T-helper 1 cell treated with Interleukin-12 subunit alpha and Interleukin-12 subunit beta and Interleukin-4 antibody, amounts not matched to agents 30 μg/mL and 1 μg/mL, for 36 hours (primary cell): ENCODE results near the gene ATP6V1G3.
"Not testable (repeated sequence)": the region's sequence is repeated elsewhere in the genome, so short reads cannot be mapped to it uniquely, and the experiment has no call there.

Experiments
- H3K27ac Mint-ChIP-seq: one replicate; pipeline ENCODE4 v1.8.0; 2021; ENCODE audit warnings: mild to moderate bottlenecking, mixed read lengths
- H3K27me3 Mint-ChIP-seq: one replicate; pipeline ENCODE4 v1.8.0; 2021; ENCODE audit warnings: low read depth, mixed read lengths
- H3K36me3 Mint-ChIP-seq: one replicate; pipeline ENCODE4 v1.8.0; 2021; ENCODE audit warnings: low read depth, mixed read lengths
- H3K4me1 Mint-ChIP-seq: one replicate; pipeline ENCODE4 v1.8.0; 2021; ENCODE audit warnings: low read depth, mixed read lengths
- H3K4me3 Mint-ChIP-seq: one replicate; pipeline ENCODE4 v1.8.0; 2021; ENCODE audit warnings: mild to moderate bottlenecking, moderate library complexity, mixed read lengths
- H3K9me3 Mint-ChIP-seq: one replicate; pipeline ENCODE4 v1.8.0; 2021; ENCODE audit warnings: mixed read lengths

ATP6V1G3 gene

GRCh38 chr1:198529414-198529813 lies 11.1 kb downstream of the ATP6V1G3 start:
- H3K9me3 Mint-ChIP-seq, result peaks cover 9% of the 10 kb centered on the region
- no peak overlapping the region for H3K27ac Mint-ChIP-seq
- peaks cover 25% of the 10 kb centered on the region for H3K4me1 Mint-ChIP-seq
- no peaks in the 10 kb centered on the region for H3K27me3 Mint-ChIP-seq
- H3K4me3 Mint-ChIP-seq, result no peak overlapping the region
- peaks cover 5% of the 10 kb centered on the region for H3K36me3 Mint-ChIP-seq

GRCh38 chr1:198528364-198528763 lies 12.1 kb downstream of the ATP6V1G3 start:
- H3K36me3 Mint-ChIP-seq, result peaks cover 5% of the 10 kb centered on the region
- no peak overlapping the region for H3K27ac Mint-ChIP-seq
- no peaks in the 10 kb centered on the region for H3K27me3 Mint-ChIP-seq
- H3K9me3 Mint-ChIP-seq, result peaks cover 3% of the 10 kb centered on the region
- H3K4me3 Mint-ChIP-seq, result no peak overlapping the region
- H3K4me1 Mint-ChIP-seq, result peaks cover 25% of the 10 kb centered on the region

DNA sequence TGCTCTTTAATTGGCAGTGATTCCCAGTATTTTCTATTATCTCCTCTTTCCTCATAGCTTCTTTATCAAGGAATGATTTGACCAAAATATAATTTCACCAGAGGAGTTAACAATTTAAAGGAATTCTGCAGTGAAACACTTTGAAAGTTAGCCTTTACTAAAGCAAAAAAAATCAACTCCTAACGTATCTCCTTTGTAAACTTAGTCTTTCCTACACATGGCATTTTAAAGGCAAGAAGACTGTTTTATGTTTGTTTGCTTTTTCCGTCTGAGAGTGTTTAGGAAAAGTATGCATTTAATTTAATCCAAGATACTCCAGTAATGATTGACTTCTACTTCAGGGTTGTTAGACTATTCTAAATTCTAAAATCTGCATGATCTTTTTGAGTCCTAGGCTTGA lies 15.9 kb downstream of the ATP6V1G3 start:
- peak overlapping the region; percentile 70 for H3K27ac Mint-ChIP-seq
- no peaks in the 10 kb centered on the region for H3K36me3 Mint-ChIP-seq
- H3K4me1 Mint-ChIP-seq, result peaks cover 47% of the 10 kb centered on the region
- H3K27me3 Mint-ChIP-seq, result no peaks in the 10 kb centered on the region
- peak overlapping the region; percentile 71 for H3K4me3 Mint-ChIP-seq
- H3K9me3 Mint-ChIP-seq, result no peaks in the 10 kb centered on the region

DNA sequence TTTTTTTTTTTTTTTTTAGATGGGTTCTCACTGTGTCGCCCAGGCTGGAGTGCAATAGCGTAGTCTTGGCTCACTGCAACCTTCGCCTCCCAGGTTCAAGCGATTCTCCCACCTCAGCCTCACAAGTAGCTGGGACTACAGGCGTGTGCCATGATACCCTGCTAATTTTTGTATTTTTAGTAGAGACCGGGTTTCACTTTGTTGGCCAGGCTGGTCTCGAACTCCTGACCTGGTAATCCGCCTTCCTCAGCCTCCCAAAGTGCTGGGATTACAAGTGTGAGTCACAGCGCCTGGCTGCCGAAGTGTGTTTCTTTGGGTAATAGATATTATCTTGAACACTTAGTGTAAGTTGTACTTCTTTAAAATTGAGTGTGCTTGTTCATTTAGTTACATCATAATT lies 16.4 kb downstream of the ATP6V1G3 start:
- peaks cover 51% of the 10 kb centered on the region for H3K4me1 Mint-ChIP-seq
- peak overlapping the region; percentile 71 for H3K4me3 Mint-ChIP-seq
- H3K36me3 Mint-ChIP-seq, H3K9me3 Mint-ChIP-seq, H3K27me3 Mint-ChIP-seq: not testable (repeated sequence)
- H3K27ac Mint-ChIP-seq, result peak overlapping the region; percentile 70

- Mint-ChIP-seq H3K9me3 (no peaks in the 10 kb centered on the region), H3K27me3 (no peaks in the 10 kb centered on the region), H3K4me3 (peak overlapping the region; percentile 71), H3K4me1 (peaks cover 57% of the 10 kb centered on the region), H3K27ac (peak overlapping the region; percentile 73), H3K36me3 (no peaks in the 10 kb centered on the region)
Measured at GRCh38 chr1:198523182-198523950, 17.1 kb downstream of the ATP6V1G3 start.

GRCh38 chr1:198520524-198521254 lies 19.8 kb downstream of the ATP6V1G3 start:
- H3K36me3 Mint-ChIP-seq, result no peaks in the 10 kb centered on the region
- peak overlapping the region; percentile 43 for H3K4me3 Mint-ChIP-seq
- H3K9me3 Mint-ChIP-seq, result no peaks in the 10 kb centered on the region
- peak overlapping the region; percentile 19 for H3K27ac Mint-ChIP-seq
- H3K27me3 Mint-ChIP-seq, result no peaks in the 10 kb centered on the region
- peaks cover 50% of the 10 kb centered on the region for H3K4me1 Mint-ChIP-seq

DNA sequence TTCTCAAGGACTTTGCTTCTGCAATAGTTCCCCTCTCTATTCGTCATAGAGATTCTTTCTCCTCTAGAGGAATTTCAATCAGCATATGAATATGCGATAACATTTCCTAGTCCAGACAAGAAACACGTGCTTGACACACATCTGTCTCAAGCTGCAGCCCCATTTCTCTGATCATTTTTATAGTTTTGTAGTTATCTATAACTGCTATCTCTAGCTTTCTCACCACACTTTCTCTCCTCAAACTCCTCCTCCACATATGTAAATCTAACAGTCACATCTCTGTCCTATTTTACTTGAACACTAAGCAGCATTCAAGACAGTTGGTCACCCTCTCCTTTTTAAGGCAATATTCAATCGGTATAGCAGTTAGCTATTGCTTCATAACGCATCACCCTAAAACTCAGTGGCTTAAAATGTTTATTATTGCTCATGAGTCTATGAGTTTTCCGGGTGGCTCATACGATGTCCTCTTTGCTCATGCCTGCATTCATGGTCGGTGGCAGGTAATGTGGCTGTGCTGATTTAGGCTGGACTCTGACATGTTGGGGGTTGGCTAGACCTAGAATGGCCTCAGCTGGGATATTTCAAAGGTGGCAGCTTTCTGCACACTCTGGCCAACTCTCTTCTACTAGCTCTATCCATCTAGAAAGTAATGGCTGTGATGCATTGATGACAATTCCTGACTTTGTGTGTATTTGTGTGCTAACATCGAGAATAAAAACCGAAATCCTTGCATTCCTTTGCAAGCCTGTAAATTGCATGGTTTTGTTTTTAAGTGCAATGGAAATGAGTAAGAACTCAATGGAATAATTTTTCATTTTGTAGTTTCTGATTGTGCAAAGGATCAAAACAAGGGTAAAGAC lies 20.6 kb downstream of the ATP6V1G3 start:
- no peaks in the 10 kb centered on the region for H3K27me3 Mint-ChIP-seq
- H3K36me3 Mint-ChIP-seq, result no peaks in the 10 kb centered on the region
- peaks cover 50% of the 10 kb centered on the region for H3K4me1 Mint-ChIP-seq
- H3K4me3 Mint-ChIP-seq, result peak overlapping the region; percentile 43
- H3K27ac Mint-ChIP-seq, result peak overlapping the region; percentile 19
- H3K9me3 Mint-ChIP-seq, result no peaks in the 10 kb centered on the region

DNA sequence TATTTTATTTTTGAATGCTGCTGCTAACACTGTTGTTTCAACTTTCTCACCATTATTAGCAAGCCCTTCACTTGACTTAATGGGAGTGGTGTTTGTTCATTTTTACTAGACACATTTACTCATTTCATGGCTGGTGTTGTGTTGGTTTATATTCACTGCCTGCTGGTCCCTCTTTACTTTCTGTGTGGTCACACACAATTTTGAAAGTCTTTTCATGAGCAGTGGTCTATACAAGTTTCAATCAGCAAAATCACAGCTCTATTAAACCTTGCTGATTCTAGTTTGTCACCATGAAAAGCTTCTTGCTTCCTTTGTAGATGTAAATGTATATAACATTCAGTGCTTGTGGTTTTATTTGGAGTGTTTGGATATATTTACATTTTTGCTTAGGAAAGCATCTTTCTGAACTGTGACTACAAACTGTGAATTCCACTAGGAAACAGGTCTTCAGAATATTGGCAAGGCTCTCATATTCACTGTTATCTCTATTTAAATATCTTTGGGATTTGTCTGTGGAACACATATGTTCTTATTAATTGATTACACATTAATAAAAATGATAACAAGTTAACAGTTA lies 22.8 kb downstream of the ATP6V1G3 start:
- no peaks in the 10 kb centered on the region for H3K9me3 Mint-ChIP-seq
- H3K36me3 Mint-ChIP-seq, result no peaks in the 10 kb centered on the region
- no peak overlapping the region for H3K27ac Mint-ChIP-seq
- no peak overlapping the region for H3K4me3 Mint-ChIP-seq
- H3K27me3 Mint-ChIP-seq, result no peaks in the 10 kb centered on the region
- peaks cover 33% of the 10 kb centered on the region for H3K4me1 Mint-ChIP-seq

GRCh38 chr1:198500096-198500495 lies 40.4 kb downstream of the ATP6V1G3 start:
- H3K27ac Mint-ChIP-seq, result no peak overlapping the region
- peaks cover 6% of the 10 kb centered on the region for H3K4me1 Mint-ChIP-seq
- no peak overlapping the region for H3K4me3 Mint-ChIP-seq
- H3K36me3 Mint-ChIP-seq, result no peaks in the 10 kb centered on the region
- no peaks in the 10 kb centered on the region for H3K27me3 Mint-ChIP-seq
- peaks cover 21% of the 10 kb centered on the region for H3K9me3 Mint-ChIP-seq

GRCh38 chr1:198499588-198499987 lies 40.9 kb downstream of the ATP6V1G3 start:
- Mint-ChIP-seq H3K27me3 (no peaks in the 10 kb centered on the region), H3K9me3 (peaks cover 19% of the 10 kb centered on the region), H3K36me3 (no peaks in the 10 kb centered on the region), H3K4me1 (peaks cover 6% of the 10 kb centered on the region), H3K4me3 (no peak overlapping the region), H3K27ac (no peak overlapping the region)

- H3K4me3 Mint-ChIP-seq, result no peak overlapping the region
- peaks cover 19% of the 10 kb centered on the region for H3K9me3 Mint-ChIP-seq
- H3K36me3 Mint-ChIP-seq, result no peaks in the 10 kb centered on the region
- peaks cover 6% of the 10 kb centered on the region for H3K4me1 Mint-ChIP-seq
- H3K27ac Mint-ChIP-seq, result no peak overlapping the region
- H3K27me3 Mint-ChIP-seq, result no peaks in the 10 kb centered on the region
Measured at GRCh38 chr1:198498881-198499280, 41.6 kb downstream of the ATP6V1G3 start.

GRCh38 chr1:198498103-198498385 lies 42.4 kb downstream of the ATP6V1G3 start:
- H3K27me3 Mint-ChIP-seq, result no peaks in the 10 kb centered on the region
- no peak overlapping the region for H3K4me3 Mint-ChIP-seq
- no peaks in the 10 kb centered on the region for H3K36me3 Mint-ChIP-seq
- H3K9me3 Mint-ChIP-seq, result peaks cover 12% of the 10 kb centered on the region
- peaks cover 6% of the 10 kb centered on the region for H3K4me1 Mint-ChIP-seq
- no peak overlapping the region for H3K27ac Mint-ChIP-seq

DNA sequence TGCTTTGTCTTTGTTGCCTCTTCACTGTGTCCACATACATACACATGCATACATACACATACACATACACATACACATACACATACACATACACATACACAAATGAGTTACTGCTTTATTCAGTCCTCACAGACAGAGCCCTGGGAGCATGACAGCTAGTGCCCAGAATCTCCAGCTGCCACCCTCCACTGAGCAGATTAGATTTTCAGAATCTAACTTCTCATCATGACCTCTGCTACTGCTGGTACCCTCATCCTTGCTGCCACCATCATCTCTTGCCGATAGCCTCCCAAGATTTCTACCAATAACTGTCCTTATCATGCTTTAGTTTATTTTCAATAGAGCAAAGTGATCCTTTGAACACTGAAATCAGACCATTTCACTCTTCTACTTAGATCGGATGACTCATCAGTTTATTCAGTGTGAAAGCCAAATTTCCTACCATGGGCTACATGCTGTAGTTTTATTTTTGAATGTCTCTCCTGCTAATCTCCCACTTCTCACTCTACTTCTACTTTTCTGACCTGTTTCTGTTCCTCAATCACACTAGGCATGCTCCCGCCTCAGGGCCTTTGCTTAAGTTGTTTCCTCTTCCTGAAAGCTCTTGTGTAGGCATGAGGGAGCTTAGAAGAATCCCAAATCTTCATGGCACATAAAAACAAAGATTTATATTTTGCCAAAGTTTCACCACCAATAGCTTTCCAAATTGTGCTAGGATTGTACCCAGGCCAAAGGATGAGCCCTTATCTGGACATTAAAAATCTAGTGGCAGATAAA lies 43.0 kb downstream of the ATP6V1G3 start:
- H3K27ac Mint-ChIP-seq, result no peak overlapping the region

More for the DNA sequence above, 43.0 kb downstream of the ATP6V1G3 start:
- Mint-ChIP-seq H3K36me3 (no peaks in the 10 kb centered on the region), H3K4me3 (no peak overlapping the region), H3K4me1 (peaks cover 6% of the 10 kb centered on the region), H3K9me3 (peaks cover 10% of the 10 kb centered on the region), H3K27me3 (no peaks in the 10 kb centered on the region)
